ENCODE data around the gene ISLR. TPM values are rescaled to one million over a fixed set of nuclear protein-coding genes. Genes with fewer than 3 reads are reported as not detected.

The ISLR gene
- total RNA-seq, 6 experiments from 2014 or later: 1.7 to 6.3 (median 1.9) TPM

DNA sequence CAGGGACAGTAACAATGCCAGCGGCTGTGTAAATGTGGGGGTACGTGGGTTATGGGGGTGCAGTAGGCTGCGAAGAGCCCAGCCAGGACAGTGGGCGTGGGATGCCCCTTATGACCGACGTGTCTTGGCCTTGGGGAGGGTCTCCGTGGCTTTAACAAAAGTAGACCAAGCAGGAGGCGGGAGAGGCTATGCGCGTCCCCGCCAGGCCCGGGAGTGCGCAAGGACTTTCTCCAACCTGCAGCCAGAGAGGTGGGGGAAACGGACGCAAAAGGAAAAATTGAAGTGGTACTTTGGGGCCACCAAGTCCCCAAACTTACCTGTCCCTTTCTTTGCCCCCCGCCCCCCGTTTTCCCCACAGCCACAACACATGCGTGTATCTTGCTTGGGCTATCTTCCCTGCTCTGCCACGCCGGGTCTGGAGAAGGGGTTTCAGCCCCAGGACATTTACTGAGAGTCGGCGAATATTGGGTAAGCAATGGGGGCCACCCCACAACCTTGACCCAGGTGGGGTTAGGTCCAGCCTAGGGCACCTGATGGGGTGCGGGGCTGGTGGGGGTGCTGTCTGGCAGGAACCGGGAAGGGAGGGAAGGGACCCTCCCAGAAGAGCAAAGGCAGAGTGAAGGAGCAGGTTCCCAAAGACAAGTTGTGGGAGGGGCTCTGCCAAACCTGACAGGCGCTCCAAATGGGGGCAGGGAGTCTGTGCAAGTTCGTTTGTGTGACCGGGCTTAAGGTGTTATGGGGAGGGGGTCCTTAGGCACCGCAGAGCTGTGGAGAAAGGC is 42.5 kb upstream of the ISLR start:
- Mint-ChIP-seq H3K27me3 (ENCODE audit: insufficient read depth) (peaks cover 56% of the 10 kb centered on the region), H3K27ac (no peak overlapping the region), H3K9me3 (peaks cover 3% of the 10 kb centered on the region; the same call in 1 of the 2 replicates), H3K4me3 (no peak overlapping the region), H3K36me3 (ENCODE audit: low read depth) (no peaks in the 10 kb centered on the region), H3K4me1 (ENCODE audit: low read depth) (peaks cover 20% of the 10 kb centered on the region)
- TF ChIP-seq, protein P1, sequence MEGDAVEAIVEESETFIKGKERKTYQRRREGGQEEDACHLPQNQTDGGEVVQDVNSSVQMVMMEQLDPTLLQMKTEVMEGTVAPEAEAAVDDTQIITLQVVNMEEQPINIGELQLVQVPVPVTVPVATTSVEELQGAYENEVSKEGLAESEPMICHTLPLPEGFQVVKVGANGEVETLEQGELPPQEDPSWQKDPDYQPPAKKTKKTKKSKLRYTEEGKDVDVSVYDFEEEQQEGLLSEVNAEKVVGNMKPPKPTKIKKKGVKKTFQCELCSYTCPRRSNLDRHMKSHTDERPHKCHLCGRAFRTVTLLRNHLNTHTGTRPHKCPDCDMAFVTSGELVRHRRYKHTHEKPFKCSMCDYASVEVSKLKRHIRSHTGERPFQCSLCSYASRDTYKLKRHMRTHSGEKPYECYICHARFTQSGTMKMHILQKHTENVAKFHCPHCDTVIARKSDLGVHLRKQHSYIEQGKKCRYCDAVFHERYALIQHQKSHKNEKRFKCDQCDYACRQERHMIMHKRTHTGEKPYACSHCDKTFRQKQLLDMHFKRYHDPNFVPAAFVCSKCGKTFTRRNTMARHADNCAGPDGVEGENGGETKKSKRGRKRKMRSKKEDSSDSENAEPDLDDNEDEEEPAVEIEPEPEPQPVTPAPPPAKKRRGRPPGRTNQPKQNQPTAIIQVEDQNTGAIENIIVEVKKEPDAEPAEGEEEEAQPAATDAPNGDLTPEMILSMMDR (IDR thresholded peaks at IDR 0.05): no peak
- no peak for DNase-seq

DNA sequence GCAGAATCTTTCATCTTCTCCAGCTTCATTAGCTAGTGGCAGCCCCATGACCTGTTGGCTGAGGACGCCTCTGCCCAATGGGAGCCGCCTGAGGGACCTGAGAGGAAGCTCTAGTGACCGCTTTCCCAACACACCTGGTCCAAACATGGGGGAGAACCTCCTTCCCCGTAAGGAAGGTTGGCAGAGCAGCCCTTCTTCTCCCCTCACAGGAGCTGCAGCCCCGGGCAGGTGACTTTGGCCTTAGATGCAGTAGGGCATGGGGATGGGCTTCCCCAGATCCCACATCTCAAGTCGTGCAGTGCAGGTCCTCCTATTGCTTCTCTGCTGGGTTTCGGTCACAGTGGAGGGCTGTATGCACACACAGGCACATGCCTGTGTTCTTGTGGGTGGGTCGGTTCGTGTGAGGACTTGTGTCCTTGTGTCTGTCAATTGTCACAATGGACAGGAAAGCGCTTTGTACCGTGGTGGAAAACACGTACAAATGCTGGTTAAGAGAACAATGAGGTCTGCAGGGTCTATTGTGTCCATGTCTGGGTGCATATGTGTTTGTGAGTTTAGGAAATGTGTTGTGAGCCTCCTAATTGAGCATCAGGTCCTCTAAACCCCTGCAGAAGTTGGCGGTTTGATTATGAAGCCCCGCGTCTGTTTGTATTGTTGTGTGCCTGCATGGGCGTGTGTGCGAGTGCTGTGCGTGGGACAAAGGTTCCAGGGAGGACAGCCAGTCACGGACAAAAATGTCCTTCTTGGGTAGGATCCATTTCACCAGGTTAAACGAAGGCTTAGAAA is 41.7 kb upstream of the ISLR start:
- peaks cover 24% of the 10 kb centered on the region for H3K4me1 Mint-ChIP-seq (ENCODE audit: low read depth)
- H3K27me3 Mint-ChIP-seq (ENCODE audit: insufficient read depth): peaks cover 57% of the 10 kb centered on the region
- TF ChIP-seq, protein P1 (IDR thresholded peaks at IDR 0.05): no peak
- no peak for DNase-seq
- peaks cover 3% of the 10 kb centered on the region; the same call in 1 of the 2 replicates for H3K9me3 Mint-ChIP-seq
- no peaks in the 10 kb centered on the region for H3K36me3 Mint-ChIP-seq (ENCODE audit: low read depth)
- no peak overlapping the region for H3K27ac Mint-ChIP-seq
- no peak overlapping the region for H3K4me3 Mint-ChIP-seq

DNA sequence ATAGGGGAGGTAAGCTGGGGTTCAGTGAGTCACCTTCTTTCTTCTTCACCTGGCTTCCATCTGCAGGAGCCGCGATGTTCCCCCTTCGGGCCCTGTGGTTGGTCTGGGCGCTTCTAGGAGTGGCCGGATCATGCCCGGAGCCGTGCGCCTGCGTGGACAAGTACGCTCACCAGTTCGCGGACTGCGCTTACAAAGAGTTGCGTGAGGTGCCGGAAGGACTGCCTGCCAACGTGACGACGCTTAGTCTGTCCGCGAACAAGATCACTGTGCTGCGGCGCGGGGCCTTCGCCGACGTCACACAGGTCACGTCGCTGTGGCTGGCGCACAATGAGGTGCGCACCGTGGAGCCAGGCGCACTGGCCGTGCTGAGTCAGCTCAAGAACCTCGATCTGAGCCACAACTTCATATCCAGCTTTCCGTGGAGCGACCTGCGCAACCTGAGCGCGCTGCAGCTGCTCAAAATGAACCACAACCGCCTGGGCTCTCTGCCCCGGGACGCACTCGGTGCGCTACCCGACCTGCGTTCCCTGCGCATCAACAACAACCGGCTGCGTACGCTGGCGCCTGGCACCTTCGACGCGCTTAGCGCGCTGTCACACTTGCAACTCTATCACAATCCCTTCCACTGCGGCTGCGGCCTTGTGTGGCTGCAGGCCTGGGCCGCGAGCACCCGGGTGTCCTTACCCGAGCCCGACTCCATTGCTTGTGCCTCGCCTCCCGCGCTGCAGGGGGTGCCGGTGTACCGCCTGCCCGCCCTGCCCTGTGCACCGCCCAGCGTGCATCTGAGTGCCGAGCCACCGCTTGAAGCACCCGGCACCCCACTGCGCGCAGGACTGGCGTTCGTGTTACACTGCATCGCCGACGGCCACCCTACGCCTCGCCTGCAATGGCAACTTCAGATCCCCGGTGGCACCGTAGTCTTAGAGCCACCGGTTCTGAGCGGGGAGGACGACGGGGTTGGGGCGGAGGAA is 40.5 kb upstream of the ISLR start:
- Mint-ChIP-seq H3K27me3 (ENCODE audit: insufficient read depth) (peaks cover 57% of the 10 kb centered on the region), H3K9me3 (peaks cover 3% of the 10 kb centered on the region; the same call in 1 of the 2 replicates), H3K4me1 (ENCODE audit: low read depth) (peaks cover 25% of the 10 kb centered on the region), H3K36me3 (ENCODE audit: low read depth) (no peaks in the 10 kb centered on the region), H3K4me3 (no peak overlapping the region), H3K27ac (no peak overlapping the region)
- DNase-seq: peak; percentile 63
- TF ChIP-seq, protein P1 (IDR thresholded peaks at IDR 0.05): peak; percentile 71

DNA sequence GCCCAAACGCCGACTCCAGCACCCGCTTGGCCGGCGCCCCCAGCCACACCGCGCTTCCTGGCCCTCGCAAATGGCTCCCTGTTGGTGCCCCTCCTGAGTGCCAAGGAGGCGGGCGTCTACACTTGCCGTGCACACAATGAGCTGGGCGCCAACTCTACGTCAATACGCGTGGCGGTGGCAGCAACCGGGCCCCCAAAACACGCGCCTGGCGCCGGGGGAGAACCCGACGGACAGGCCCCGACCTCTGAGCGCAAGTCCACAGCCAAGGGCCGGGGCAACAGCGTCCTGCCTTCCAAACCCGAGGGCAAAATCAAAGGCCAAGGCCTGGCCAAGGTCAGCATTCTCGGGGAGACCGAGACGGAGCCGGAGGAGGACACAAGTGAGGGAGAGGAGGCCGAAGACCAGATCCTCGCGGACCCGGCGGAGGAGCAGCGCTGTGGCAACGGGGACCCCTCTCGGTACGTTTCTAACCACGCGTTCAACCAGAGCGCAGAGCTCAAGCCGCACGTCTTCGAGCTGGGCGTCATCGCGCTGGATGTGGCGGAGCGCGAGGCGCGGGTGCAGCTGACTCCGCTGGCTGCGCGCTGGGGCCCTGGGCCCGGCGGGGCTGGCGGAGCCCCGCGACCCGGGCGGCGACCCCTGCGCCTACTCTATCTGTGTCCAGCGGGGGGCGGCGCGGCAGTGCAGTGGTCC is 39.7 kb upstream of the ISLR start:
- no peak overlapping the region for H3K27ac Mint-ChIP-seq
- no peak for DNase-seq
- H3K27me3 Mint-ChIP-seq (ENCODE audit: insufficient read depth): peaks cover 50% of the 10 kb centered on the region

More for the DNA sequence above, 39.7 kb upstream of the ISLR start:
- H3K9me3 Mint-ChIP-seq: peaks cover 3% of the 10 kb centered on the region; the same call in 1 of the 2 replicates
- TF ChIP-seq, protein P1 (IDR thresholded peaks at IDR 0.05): no peak
- no peaks in the 10 kb centered on the region for H3K36me3 Mint-ChIP-seq (ENCODE audit: low read depth)
- H3K4me3 Mint-ChIP-seq: no peak overlapping the region
- peaks cover 25% of the 10 kb centered on the region for H3K4me1 Mint-ChIP-seq (ENCODE audit: low read depth)

Measured in HFFc6 (cell line).